BJ (cell line): Measurements from ENCODE around the gene CTDNEP1. TPM values are rescaled to one million over a fixed set of nuclear protein-coding genes. Genes with fewer than 3 reads are reported as not detected.

Experiments
- CTCF ChIA-PET: fragments of 350-600 bp; formaldehyde crosslinking; extraction: SDS; loops from one replicate; lab custom pipeline; 2021; ENCODE audit warnings: antibody characterized with exemption, inconsistent platforms; lab: Yijun Ruan, JAX
- POLR2A ChIA-PET: fragments of 300-600 bp; sonication (Branson Sonifier 250); formaldehyde crosslinking; extraction: SDS; loops from one replicate; lab custom pipeline; 2021; ENCODE audit warnings: antibody characterized with exemption; lab: Charles Lee
- DNase-seq: peaks from one replicate; pipeline ENCODE4 v3.0.0-alpha.2; 2011; ENCODE audit warnings: low read depth
- H3K27me3 ChIP-seq: 2 replicates; pipeline ENCODE4 v1.6.0; 2011; ENCODE audit warnings: low read length; ENCODE audit not compliant: control insufficient read depth, insufficient read depth
- H3K36me3 ChIP-seq: 2 replicates; pipeline ENCODE4 v1.5.1; 2011; ENCODE audit warnings: low read length; ENCODE audit not compliant: control insufficient read depth, insufficient read depth
- H3K4me3 ChIP-seq: 2 replicates; pipeline ENCODE4 v1.5.1; 2011; ENCODE audit warnings: low read depth, mild to moderate bottlenecking, control low read depth, low read length
- CTCF ChIP-seq: IDR thresholded peaks from 2 replicates; pipeline ENCODE4 v1.5.1; 2011; ENCODE audit warnings: low read depth, mild to moderate bottlenecking, control low read depth, inconsistent platforms, low read length, moderate library complexity; ENCODE audit not compliant: insufficient read depth
- polyA plus RNA-seq: library from polyadenylated mRNA; depleted of rRNA; stranded (reverse); fragments of >200 nt; gene quantifications from 2 replicates; pipeline ENCODE4 v1.2.3, GENCODE V29; 2011

Gene CTDNEP1
- polyA plus RNA-seq, 1 experiment = 129 TPM

GRCh38 chr17:7224110-7224509 is 27.4 kb downstream of the CTDNEP1 start:
- Histone ChIP-seq H3K27me3 (no peaks in the 10 kb centered on the region), H3K36me3 (peaks cover 45% of the 10 kb centered on the region), H3K4me3 (no peak overlapping the region)
- no peak for TF ChIP-seq CTCF
- ChIA-PET POLR2A (no interaction called here), CTCF (interaction anchor here (2.2 kb wide), 1 partner anchor 179 kb away, joined by 5 read pairs; no protein-coding TSS in a partner anchor)
- no peak for DNase-seq

GRCh38 chr17:7223375-7223774 is 28.2 kb downstream of the CTDNEP1 start:
- H3K27me3 ChIP-seq = no peaks in the 10 kb centered on the region
- no peak for TF ChIP-seq CTCF
- H3K4me3 ChIP-seq = no peak overlapping the region
- no peak for DNase-seq
- CTCF ChIA-PET = interaction anchor here (2.2 kb wide), 1 partner anchor 178 kb away, joined by 5 read pairs; no protein-coding TSS in a partner anchor
- H3K36me3 ChIP-seq = peaks cover 41% of the 10 kb centered on the region
- POLR2A ChIA-PET = no interaction called here

- CTCF ChIA-PET = interaction anchor here (2.2 kb wide), 1 partner anchor 177 kb away, joined by 5 read pairs; no protein-coding TSS in a partner anchor
- Histone ChIP-seq H3K4me3 (no peak overlapping the region), H3K27me3 (no peaks in the 10 kb centered on the region), H3K36me3 (peaks cover 39% of the 10 kb centered on the region)
- no peak for TF ChIP-seq CTCF
- POLR2A ChIA-PET = no interaction called here
- DNase-seq = no peak
These were observed 28.6 kb downstream of the CTDNEP1 start for GRCh38 chr17:7222972-7223292.

- ChIA-PET POLR2A (interaction anchor here (0.6 to 0.7 kb wide), 2 partner anchors 10 to 16 kb away, joined by 3 to 4 read pairs; no protein-coding TSS in a partner anchor), CTCF (interaction anchor here (1.0 to 3.6 kb wide), 4 partner anchors 10 to 177 kb away, joined by 3 to 50 read pairs (median 6); no protein-coding TSS in a partner anchor)
- Histone ChIP-seq H3K4me3 (no peak overlapping the region), H3K27me3 (no peaks in the 10 kb centered on the region), H3K36me3 (peaks cover 36% of the 10 kb centered on the region)
- TF ChIP-seq CTCF = no peak
- DNase-seq = no peak
These were observed 29.2 kb downstream of the CTDNEP1 start for GRCh38 chr17:7222093-7222971.
